HG03457 (cell line): ENCODE results near the gene GPC5.

Experiments used
- ATAC-seq: cut with Tn5 transposase; IDR thresholded peaks from one replicate; pipeline ENCODE4 v1.9.1; 2021; ENCODE audit warnings: moderate number of reproducible peaks; ENCODE audit not compliant: unreplicated experiment

The GPC5 gene

GRCh38 chr13:92122186-92122853 lies 723.9 kb downstream of the GPC5 start:
- no peak for ATAC-seq

- no peak for ATAC-seq
These were observed 728.0 kb downstream of the GPC5 start for GRCh38 chr13:92126399-92126798.

GRCh38 chr13:92135509-92135908 lies 737.1 kb downstream of the GPC5 start:
- ATAC-seq = no peak

GRCh38 chr13:92136449-92137155 lies 738.2 kb downstream of the GPC5 start:
- ATAC-seq = no peak

- ATAC-seq = no peak
These were observed 739.1 kb downstream of the GPC5 start for GRCh38 chr13:92137520-92137919.

DNA sequence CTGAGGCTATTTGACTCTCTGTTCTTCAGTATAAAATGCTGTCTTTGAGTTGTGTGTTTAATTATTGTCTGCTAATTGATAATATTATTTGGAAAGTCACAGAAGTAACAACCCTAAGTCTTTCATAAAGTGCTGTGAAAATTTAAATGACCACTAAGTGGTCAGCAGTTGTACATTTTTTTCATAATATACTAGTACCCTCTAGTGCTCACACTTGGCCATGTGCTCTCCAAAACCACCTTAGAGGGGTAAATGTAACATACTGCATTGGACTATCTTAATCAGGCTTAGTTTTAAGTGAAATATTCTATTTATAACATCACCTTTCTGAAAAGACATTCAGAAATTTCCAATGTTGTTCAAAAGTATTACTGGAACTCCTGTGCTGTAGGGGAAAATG lies 745.3 kb downstream of the GPC5 start:
- no peak for ATAC-seq

GRCh38 chr13:92150606-92151005 lies 752.2 kb downstream of the GPC5 start:
- ATAC-seq = no peak

GRCh38 chr13:92158346-92158745 lies 759.9 kb downstream of the GPC5 start:
- no peak for ATAC-seq

DNA sequence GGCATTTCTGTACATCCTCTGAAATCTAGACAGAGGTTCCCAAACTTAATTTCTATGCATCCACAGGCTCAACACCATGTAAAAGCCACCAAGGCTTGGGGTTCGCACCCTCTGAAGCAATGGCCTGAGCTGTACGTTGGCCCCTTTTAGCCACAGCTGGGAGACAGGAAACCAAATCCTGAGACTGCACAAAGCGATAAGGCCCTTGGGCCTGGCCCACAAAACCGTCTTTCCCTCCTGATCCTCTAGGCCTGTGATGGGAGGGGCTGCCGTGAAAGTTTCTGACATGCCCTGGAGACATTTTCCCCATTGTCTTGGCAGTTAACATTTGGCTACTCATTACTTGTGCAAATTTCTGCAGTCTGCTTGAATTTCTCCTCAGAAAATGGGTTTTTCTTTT lies 766.4 kb downstream of the GPC5 start:
- no peak for ATAC-seq

- ATAC-seq = no peak
These were observed 773.8 kb downstream of the GPC5 start for GRCh38 chr13:92172191-92172590.

DNA sequence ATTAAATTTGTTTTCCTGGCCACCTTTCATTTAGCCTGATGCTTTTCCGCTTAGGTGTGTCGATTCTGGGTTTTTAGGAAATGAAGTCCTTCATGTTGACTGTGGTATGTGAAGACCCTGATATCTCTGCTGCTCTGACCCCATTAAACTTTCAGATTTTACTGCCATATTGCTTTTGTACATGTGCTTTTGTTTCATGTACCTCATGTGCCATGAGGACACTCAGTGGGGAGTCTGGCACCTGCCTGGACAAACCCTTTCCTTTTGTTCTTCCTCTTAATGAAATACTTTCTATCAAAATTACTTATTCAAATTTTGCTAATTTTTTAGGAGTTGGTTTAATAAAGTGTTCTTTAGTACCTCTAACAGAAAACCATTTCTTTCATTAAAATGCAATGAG lies 774.8 kb downstream of the GPC5 start:
- no peak for ATAC-seq

- ATAC-seq = peak; percentile 61
These were observed 776.9 kb downstream of the GPC5 start for GRCh38 chr13:92175330-92175729.

GRCh38 chr13:92177966-92178365 lies 779.5 kb downstream of the GPC5 start:
- ATAC-seq = no peak

- ATAC-seq = no peak
These were observed 780.8 kb downstream of the GPC5 start for GRCh38 chr13:92179223-92179622.

DNA sequence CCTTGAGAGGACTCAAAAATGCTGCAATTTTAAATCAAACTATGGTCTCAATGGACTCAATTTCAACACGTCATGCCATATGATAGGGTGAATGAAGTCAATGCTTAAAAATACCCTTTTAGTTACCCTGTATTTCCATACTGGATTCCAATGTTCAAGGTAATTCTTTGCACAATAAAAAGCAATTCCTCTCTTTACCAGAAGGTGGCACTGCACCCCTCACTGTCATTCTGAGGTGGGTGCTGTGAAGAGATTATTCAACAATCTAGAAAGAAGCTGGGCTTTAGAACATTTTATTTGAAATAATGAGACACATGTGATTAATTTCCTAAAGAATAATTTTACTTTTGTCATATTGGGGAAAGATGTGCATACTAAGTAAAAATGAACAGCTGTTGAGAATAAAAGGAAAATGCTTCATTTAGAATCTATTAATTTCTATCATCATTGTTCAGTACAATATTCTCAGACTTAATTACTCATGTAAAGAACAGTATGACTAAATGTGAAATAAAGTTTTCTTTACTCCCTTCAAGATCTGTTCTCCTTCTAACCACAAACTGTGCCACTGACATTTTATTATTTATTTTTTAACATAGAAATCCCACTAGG lies 789.1 kb downstream of the GPC5 start:
- no peak for ATAC-seq

- ATAC-seq = no peak
These were observed 790.2 kb downstream of the GPC5 start for GRCh38 chr13:92188574-92188973.

DNA sequence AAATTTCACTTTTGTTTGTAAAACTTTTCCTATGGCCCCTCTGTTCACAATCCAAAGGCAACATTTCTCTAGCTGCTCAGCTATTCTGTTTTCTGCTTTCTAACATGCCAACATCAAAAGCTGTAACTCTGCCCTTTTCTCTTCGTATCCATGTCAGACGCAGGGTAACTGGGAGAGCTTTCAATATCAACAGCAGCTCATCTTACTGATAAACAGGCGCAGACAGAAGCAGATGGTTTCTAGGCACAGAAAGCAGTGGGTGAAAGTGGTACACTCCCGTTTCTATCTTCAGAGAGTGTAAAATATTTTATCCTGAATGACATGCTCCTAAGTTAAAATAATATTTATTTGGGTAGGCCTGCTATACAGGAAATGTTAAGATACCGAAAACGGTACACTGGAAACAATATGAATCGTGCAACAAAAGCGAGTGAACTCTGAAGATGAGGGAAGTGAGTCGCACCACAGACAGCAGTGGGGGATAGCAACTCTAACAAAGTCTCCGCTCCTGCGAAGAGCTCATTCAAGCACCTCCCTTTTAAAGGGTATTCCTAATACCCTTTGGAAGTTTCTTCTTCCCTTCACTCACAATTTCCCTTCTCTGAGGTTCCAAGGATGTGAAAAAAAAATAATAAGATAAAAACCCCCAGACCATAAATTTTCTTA lies 798.3 kb downstream of the GPC5 start:
- no peak for ATAC-seq

DNA sequence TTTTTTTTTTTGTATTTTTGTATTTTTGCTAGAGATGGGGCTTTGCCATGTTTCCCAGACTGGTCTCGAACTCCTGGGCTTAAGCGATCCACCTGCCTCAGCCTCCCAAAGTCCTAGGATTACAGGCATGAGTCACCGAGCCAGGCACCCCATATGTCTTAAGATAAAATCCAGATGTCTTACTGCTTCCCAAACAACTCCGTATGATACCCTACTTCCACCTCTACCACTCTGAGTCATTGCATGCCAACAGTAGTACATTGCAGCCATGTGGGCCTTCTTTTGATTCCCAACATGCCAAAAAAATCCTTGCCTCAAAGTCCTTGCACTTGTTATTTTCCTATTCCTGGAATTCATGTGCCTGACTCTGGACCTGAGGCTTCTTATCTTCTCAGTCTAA lies 799.2 kb downstream of the GPC5 start:
- no peak for ATAC-seq

GRCh38 chr13:92218615-92219014 lies 820.2 kb downstream of the GPC5 start:
- no peak for ATAC-seq

GRCh38 chr13:92221916-92222315 lies 823.5 kb downstream of the GPC5 start:
- ATAC-seq = no peak

- no peak for ATAC-seq
These were observed 825.8 kb downstream of the GPC5 start for GRCh38 chr13:92224052-92224821.
